Urinary bladder (tissue), 4 donors: Measurements from ENCODE around the gene PUSL1. TPM values are rescaled to one million over a fixed set of nuclear protein-coding genes. Genes with fewer than 3 reads are reported as not detected.

Experiments
- DNase-seq: peaks from one replicate; pipeline ENCODE4 v3.0.0-alpha.2; 2015; ENCODE audit errors: extremely low spot score
- H3K27ac ChIP-seq: one replicate; pipeline ENCODE4 v1.5.1; 2013; ENCODE audit warnings: low read depth, mild to moderate bottlenecking, moderate library complexity
- H3K36me3 ChIP-seq: one replicate; pipeline ENCODE4 v1.6.1; 2013; ENCODE audit warnings: mild to moderate bottlenecking, moderate library complexity; ENCODE audit not compliant: insufficient read depth
- H3K4me1 ChIP-seq: one replicate; pipeline ENCODE4 v1.6.1; 2013; ENCODE audit warnings: mild to moderate bottlenecking, moderate library complexity; ENCODE audit not compliant: insufficient read depth
- H3K4me3 ChIP-seq: one replicate; pipeline ENCODE4 v1.5.1; 2013; ENCODE audit warnings: low read depth, low read length
- whole genome bisulfite sequencing: extraction: QIAGEN DNeasy Blood & Tissue Kit; methylation state at CpG from one replicate; pipeline ENCODE4 v1.1.7; 2013; 5-methylcytosine and 5-hydroxymethylcytosine counted together
- polyA plus RNA-seq: library from polyadenylated mRNA; stranded (reverse); fragments of 200-250 nt; gene quantifications from one replicate; pipeline ENCODE4 v1.2.3, GENCODE V29; 2013
- total RNA-seq: library from RNA; depleted of rRNA; stranded (reverse); fragments of >200 nt; gene quantifications from one replicate; pipeline ENCODE4 v1.2.3, GENCODE V29; 2014
- donor health status: healthy with polysubstance abuse.
- donor health status: healthy.

Gene PUSL1
- total and polyA plus RNA-seq, 2 donors = 7.6 to 19.2 TPM

DNA sequence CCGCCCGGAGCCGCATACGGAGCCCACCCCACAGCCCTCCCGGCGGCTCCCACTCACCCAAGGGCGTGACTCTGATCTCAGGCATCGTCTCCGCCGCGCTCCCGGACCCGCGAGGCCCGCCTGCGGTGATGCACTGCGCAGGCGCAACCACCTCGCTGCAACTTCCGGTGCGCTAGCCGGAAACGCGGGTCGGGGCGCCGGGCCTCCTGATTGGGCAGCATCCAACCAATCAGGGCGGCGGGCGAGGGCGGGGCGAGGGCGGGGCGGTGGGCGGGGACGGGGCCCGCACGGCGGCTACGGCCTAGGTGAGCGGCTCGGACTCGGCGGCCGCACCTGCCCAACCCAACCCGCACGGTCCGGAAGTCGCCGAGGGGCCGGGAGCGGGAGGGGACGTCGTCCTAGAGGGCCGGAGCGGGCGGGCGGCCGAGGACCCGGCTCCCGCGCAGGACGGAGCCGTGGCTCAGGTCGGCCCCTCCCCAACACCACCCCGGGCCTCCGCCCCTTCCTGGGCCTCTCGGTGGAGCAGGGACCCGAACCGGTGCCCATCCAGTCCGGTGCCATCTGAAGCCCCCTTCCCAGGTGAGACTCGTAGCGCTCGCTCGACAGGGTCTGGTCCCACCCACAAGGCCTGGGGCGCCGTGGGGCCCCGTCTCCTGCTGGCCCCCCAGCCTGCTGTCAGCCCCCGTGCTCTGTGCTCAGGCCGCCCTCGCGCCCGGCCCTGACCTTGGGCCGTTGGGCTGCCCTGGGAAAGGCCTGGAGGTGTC lies 16.3 kb downstream of the PUSL1 start, which contains the start of the genes CPTP and INTS11:
TSS of gene CPTP (plus strand) at position 279 of the 764 bp plus-strand sequence. CDS start 2,109 bp downstream, outside the sequence.
TSS of gene INTS11 (minus strand) at position 137 of the 764 bp plus-strand sequence. CDS start at position 85, 52 bp downstream.
- peak; percentile 49 for DNase-seq
- H3K36me3 ChIP-seq = peaks cover 5% of the 10 kb centered on the region
- H3K27ac ChIP-seq = peak within 1 kb of the TSS; percentile 88
- peak within 1 kb of the TSS; percentile 82 for H3K4me3 ChIP-seq
- 2% methylated on average over 84 of the region's 84 CpGs for WGBS
- H3K4me1 ChIP-seq = no peaks in the 10 kb centered on the region

DNA sequence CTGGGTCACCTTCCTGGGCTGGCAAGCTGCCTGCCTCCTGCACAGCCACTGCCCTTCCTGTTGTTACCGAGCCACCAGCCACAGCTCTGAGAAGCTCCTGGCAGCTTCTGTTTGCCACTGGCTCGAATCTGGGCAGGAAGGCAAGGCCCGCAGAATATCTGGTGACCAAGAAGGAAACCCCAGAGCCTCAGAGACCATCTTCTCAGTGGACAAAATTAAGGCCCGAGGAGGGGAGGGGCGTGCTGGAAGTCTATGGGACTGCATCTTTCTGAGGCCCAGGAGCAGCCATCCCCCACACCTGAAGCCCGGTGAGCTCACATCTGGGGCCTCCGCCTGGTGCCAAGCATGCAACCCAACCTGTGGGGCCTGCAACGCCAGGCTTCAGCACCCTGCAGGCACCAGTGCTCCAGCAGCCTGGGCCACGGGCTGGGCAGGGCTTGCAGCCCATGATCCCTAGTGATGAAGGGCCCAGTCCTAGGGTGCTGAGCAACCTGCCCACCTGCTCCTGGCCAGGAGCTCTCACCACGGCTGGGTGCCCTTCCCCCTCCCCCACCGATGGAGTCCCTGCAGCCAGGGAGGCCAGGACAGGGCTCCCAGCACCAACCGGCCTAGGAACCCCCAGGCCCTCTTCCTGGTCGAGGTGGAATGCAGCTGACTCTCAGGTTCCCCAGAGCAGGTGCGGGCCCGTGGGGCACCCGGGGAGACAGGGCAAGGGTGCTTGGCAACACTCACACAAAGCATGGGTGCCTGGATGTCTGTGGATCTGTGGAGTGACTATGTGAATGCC lies 17.1 kb downstream of the PUSL1 start:
- Histone ChIP-seq H3K36me3 (peaks cover 5% of the 10 kb centered on the region), H3K27ac (peak overlapping the region; percentile 88), H3K4me1 (no peaks in the 10 kb centered on the region), H3K4me3 (peak overlapping the region; percentile 82)
- WGBS = 62% methylated on average over 16 of the region's 16 CpGs
- DNase-seq = no peak

DNA sequence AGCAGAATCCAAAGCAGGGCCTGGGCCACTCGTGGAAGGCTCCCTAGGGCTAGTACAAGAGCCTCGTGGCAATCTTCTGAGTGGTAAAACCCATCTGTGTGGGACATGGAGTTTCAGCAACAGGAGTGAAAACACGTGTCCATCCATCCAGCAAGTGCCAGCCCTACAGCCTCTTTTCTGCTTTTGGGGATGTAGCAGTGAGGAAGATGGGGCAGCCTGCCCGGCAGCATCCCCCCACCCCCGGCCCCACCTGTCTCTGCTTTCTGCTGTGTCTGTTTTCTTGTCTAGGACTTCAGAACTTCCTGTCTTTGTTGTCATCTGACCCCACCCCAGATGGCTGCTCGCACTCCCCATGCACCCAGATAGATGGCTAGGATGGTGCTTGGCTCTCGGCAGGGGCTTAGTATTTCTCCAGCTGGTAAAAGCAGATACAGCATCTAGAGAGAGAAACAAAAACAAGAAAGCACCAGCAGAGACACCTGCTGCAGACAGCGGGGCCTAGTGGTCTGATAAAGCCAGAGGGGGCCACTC lies 17.7 kb downstream of the PUSL1 start:
- H3K27ac ChIP-seq = no peak overlapping the region
- H3K4me1 ChIP-seq = no peaks in the 10 kb centered on the region
- H3K4me3 ChIP-seq = no peak overlapping the region

DNA sequence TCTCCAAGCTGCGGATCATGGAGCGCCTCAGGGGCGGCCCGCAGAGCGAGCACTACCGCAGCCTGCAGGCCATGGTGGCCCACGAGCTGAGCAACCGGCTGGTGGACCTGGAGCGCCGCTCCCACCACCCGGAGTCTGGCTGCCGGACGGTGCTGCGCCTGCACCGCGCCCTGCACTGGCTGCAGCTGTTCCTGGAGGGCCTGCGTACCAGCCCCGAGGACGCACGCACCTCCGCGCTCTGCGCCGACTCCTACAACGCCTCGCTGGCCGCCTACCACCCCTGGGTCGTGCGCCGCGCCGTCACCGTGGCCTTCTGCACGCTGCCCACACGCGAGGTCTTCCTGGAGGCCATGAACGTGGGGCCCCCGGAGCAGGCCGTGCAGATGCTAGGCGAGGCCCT lies 18.9 kb downstream of the PUSL1 start:
- Histone ChIP-seq H3K4me3 (no peak overlapping the region), H3K36me3 (peaks cover 5% of the 10 kb centered on the region), H3K4me1 (no peaks in the 10 kb centered on the region), H3K27ac (no peak overlapping the region)
- no peak for DNase-seq
- WGBS = 91% methylated on average over 40 of the region's 40 CpGs

More for the DNA sequence above, 17.7 kb downstream of the PUSL1 start:
- peaks cover 5% of the 10 kb centered on the region for H3K36me3 ChIP-seq
- 69% methylated on average over 8 of the region's 8 CpGs for WGBS
- no peak for DNase-seq

DNA sequence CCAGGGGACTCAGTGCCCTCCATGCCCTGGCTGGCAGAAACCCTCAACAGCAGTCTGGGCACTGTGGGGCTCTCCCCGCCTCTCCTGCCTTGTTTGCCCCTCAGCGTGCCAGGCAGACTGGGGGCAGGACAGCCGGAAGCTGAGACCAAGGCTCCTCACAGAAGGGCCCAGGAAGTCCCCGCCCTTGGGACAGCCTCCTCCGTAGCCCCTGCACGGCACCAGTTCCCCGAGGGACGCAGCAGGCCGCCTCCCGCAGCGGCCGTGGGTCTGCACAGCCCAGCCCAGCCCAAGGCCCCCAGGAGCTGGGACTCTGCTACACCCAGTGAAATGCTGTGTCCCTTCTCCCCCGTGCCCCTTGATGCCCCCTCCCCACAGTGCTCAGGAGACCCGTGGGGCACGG lies 19.9 kb downstream of the PUSL1 start:
- peaks cover 5% of the 10 kb centered on the region for H3K36me3 ChIP-seq
- DNase-seq = no peak
- 76% methylated on average over 15 of the region's 15 CpGs for WGBS
- H3K4me1 ChIP-seq = no peaks in the 10 kb centered on the region
- H3K27ac ChIP-seq = no peak overlapping the region
- H3K4me3 ChIP-seq = no peak overlapping the region

DNA sequence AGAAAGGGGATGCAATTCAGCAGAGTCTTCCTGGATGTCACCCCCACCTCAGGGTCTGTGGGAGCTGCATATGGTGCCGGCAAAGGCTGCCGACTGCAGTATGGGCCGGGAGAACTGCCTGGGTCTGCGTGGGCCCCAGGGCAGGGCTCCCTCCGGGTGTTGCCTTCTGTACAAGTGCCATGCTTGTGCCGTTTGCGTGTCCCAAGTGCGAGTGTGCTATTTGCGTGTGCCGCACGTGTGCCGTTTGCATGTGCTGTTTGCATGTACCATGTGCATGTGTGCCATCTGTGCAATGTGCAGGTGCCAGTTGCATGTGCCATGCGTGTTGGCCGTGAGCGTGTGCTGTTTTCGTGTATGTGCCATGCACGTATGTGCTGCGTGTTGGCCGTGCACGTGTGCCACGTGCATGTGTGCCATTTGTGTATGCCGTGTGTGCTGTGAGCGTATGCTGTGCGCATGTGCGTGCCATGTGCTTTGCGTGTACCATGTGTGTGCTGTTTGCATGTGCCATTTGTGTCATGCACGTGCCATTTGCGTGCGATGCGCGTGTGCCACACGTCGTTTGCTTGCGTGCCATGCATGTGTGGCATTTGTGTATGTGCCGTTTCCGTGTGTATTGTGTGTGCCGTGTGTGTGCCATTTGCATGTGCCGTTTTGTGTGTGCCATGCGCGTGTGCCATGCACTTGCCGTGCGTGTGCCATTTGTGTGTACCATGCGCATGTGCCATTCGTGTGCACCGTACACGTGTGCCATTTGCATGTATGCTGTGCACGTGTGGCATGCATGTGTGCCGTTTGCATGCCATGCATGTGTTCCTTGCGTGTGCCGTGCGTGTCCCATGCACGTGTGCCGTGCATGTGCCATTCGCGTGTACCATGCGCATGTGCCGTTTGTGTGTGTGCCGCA lies 21.2 kb downstream of the PUSL1 start:
- H3K4me1 ChIP-seq = no peaks in the 10 kb centered on the region
- 92% methylated on average over 58 of the region's 58 CpGs for WGBS

DNA sequence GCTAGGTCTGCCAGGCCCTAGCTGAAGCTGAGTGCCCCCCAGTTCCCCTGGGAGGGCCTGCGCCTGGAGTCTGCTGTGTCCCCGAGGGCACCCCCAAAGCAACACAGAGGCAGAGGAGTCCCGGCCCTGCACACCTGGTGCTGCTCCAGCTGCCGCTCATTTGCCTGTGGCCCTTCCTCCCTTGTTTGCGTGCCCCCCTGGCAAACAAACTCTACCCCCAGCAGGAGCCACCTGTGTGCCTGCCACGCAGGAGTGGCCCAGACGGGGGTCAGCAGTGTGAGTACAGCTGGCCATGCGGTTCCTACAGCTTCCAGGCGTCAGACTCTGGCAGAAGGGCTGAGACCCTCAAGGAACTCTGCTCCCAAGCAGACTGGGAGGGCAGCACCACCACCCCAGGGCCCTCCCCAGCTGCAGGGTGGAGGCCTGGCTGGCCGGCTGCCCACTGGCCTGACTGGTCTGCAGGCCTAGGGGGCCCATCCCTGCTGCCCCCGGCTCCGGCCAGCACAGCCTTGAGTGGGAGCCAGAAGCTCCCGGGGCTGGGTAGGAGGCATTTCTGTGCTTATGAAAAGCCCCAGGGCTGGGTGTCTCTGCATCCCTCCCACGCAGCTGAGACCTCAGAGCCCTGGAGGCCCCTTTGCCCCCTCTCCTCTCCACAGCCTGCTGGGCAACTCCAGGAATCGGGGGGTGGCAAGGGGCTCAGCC lies 22.1 kb downstream of the PUSL1 start:
- peaks cover 5% of the 10 kb centered on the region for H3K36me3 ChIP-seq
- no peaks in the 10 kb centered on the region for H3K4me1 ChIP-seq
- H3K27ac ChIP-seq = no peak overlapping the region
- no peak for DNase-seq
- H3K4me3 ChIP-seq = no peak overlapping the region
- WGBS = 53% methylated on average over 15 of the region's 15 CpGs

More for the DNA sequence above, 21.2 kb downstream of the PUSL1 start:
- H3K36me3 ChIP-seq = peaks cover 5% of the 10 kb centered on the region
- H3K27ac ChIP-seq = no peak overlapping the region
- H3K4me3 ChIP-seq = no peak overlapping the region
- DNase-seq = no peak

DNA sequence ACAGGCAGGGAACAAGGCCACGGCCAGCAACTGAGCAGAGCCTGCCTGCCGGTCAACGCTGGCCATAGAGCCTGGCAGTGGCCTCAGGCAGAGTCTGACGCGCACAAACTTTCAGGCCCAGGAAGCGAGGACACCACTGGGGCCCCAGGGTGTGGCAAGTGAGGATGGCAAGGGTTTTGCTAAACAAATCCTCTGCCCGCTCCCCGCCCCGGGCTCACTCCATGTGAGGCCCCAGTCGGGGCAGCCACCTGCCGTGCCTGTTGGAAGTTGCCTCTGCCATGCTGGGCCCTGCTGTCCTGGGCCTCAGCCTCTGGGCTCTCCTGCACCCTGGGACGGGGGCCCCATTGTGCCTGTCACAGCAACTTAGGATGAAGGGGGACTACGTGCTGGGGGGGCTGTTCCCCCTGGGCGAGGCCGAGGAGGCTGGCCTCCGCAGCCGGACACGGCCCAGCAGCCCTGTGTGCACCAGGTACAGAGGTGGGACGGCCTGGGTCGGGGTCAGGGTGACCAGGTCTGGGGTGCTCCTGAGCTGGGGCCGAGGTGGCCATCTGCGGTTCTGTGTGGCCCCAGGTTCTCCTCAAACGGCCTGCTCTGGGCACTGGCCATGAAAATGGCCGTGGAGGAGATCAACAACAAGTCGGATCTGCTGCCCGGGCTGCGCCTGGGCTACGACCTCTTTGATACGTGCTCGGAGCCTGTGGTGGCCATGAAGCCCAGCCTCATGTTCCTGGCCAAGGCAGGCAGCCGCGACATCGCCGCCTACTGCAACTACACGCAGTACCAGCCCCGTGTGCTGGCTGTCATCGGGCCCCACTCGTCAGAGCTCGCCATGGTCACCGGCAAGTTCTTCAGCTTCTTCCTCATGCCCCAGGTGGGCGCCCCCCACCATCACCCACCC lies 22.9 kb downstream of the PUSL1 start, which contains the start of gene TAS1R3:
TSS of gene TAS1R3 (plus strand) at position 213 of the 898 bp plus-strand sequence. CDS start at position 279, 66 bp downstream.
- H3K36me3 ChIP-seq = peaks cover 5% of the 10 kb centered on the region
- DNase-seq = no peak
- no peak within 1 kb of the TSS for H3K27ac ChIP-seq
- WGBS = 70% methylated on average over 41 of the region's 41 CpGs
- no peaks in the 10 kb centered on the region for H3K4me1 ChIP-seq
- H3K4me3 ChIP-seq = no peak within 1 kb of the TSS

DNA sequence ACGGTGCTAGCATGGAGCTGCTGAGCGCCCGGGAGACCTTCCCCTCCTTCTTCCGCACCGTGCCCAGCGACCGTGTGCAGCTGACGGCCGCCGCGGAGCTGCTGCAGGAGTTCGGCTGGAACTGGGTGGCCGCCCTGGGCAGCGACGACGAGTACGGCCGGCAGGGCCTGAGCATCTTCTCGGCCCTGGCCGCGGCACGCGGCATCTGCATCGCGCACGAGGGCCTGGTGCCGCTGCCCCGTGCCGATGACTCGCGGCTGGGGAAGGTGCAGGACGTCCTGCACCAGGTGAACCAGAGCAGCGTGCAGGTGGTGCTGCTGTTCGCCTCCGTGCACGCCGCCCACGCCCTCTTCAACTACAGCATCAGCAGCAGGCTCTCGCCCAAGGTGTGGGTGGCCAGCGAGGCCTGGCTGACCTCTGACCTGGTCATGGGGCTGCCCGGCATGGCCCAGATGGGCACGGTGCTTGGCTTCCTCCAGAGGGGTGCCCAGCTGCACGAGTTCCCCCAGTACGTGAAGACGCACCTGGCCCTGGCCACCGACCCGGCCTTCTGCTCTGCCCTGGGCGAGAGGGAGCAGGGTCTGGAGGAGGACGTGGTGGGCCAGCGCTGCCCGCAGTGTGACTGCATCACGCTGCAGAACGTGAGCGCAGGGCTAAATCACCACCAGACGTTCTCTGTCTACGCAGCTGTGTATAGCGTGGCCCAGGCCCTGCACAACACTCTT lies 23.8 kb downstream of the PUSL1 start:
- Histone ChIP-seq H3K4me3 (no peak overlapping the region), H3K27ac (no peak overlapping the region), H3K36me3 (peaks cover 5% of the 10 kb centered on the region), H3K4me1 (no peaks in the 10 kb centered on the region)
- WGBS = 84% methylated on average over 57 of the region's 57 CpGs
- no peak for DNase-seq

DNA sequence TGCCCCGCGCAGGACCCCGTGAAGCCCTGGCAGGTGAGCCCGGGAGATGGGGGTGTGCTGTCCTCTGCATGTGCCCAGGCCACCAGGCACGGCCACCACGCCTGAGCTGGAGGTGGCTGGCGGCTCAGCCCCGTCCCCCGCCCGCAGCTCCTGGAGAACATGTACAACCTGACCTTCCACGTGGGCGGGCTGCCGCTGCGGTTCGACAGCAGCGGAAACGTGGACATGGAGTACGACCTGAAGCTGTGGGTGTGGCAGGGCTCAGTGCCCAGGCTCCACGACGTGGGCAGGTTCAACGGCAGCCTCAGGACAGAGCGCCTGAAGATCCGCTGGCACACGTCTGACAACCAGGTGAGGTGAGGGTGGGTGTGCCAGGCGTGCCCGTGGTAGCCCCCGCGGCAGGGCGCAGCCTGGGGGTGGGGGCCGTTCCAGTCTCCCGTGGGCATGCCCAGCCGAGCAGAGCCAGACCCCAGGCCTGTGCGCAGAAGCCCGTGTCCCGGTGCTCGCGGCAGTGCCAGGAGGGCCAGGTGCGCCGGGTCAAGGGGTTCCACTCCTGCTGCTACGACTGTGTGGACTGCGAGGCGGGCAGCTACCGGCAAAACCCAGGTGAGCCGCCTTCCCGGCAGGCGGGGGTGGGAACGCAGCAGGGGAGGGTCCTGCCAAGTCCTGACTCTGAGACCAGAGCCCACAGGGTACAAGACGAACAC lies 24.5 kb downstream of the PUSL1 start:
- Histone ChIP-seq H3K4me1 (no peaks in the 10 kb centered on the region), H3K27ac (no peak overlapping the region), H3K36me3 (peaks cover 3% of the 10 kb centered on the region), H3K4me3 (no peak overlapping the region)
- WGBS = 83% methylated on average over 48 of the region's 48 CpGs
- no peak for DNase-seq
